ENCODE results near the gene UFD1. TPM values are rescaled to one million over a fixed set of nuclear protein-coding genes. Genes with fewer than 3 reads are reported as not detected.

The UFD1 gene
- total RNA-seq, 1 donor: 44.9 TPM

GRCh38 chr22:19516378-19517170, 37.6 kb upstream of the UFD1 start:
- no peak for DNase-seq (ENCODE audit: low read depth)
- TF ChIP-seq, protein P1, sequence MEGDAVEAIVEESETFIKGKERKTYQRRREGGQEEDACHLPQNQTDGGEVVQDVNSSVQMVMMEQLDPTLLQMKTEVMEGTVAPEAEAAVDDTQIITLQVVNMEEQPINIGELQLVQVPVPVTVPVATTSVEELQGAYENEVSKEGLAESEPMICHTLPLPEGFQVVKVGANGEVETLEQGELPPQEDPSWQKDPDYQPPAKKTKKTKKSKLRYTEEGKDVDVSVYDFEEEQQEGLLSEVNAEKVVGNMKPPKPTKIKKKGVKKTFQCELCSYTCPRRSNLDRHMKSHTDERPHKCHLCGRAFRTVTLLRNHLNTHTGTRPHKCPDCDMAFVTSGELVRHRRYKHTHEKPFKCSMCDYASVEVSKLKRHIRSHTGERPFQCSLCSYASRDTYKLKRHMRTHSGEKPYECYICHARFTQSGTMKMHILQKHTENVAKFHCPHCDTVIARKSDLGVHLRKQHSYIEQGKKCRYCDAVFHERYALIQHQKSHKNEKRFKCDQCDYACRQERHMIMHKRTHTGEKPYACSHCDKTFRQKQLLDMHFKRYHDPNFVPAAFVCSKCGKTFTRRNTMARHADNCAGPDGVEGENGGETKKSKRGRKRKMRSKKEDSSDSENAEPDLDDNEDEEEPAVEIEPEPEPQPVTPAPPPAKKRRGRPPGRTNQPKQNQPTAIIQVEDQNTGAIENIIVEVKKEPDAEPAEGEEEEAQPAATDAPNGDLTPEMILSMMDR (IDR thresholded peaks at IDR 0.05; ENCODE audit: insufficient read depth, low read depth, low read length): no peak
- no peak overlapping the region for H3K4me3 ChIP-seq (ENCODE audit: low read depth, low read length)

DNA sequence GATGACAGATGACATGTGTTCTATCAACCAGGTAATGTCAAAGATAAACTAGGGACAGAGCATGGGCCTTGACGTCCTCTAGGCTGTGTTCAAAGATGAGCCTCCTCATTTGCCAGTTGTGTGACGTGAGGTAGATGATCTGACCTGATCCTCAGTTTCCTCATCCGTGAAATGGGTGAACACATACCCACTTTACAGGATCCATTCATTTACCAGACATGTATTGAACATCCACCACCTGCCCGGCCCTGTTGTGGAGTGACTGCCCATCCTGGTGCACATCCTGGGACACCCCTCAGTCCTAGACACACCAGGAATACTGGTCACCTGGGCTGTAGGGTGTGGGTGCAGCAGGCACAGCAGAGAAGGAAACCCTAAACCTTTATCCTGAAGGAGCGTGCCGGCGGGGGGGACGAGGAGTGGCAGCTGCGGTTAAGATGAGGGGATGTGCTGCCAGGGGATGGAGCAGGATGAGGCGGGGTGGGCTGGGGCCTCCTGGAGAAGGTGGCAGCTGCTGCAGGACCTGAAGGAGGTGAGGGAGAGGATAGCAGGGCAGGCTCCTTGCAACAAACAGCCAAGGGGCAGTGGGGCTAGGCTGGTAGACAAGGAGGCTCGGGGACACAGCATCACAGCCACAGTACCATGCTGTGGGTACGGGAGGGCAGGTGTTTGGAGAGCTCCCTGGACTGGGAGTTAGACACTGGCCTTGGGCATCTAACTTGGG, 36.8 kb upstream of the UFD1 start:
- H3K4me3 ChIP-seq (ENCODE audit: low read depth, low read length): no peak overlapping the region
- no peak for DNase-seq (ENCODE audit: low read depth)
- TF ChIP-seq, protein P1 (IDR thresholded peaks at IDR 0.05; ENCODE audit: insufficient read depth, low read depth, low read length): no peak

DNA sequence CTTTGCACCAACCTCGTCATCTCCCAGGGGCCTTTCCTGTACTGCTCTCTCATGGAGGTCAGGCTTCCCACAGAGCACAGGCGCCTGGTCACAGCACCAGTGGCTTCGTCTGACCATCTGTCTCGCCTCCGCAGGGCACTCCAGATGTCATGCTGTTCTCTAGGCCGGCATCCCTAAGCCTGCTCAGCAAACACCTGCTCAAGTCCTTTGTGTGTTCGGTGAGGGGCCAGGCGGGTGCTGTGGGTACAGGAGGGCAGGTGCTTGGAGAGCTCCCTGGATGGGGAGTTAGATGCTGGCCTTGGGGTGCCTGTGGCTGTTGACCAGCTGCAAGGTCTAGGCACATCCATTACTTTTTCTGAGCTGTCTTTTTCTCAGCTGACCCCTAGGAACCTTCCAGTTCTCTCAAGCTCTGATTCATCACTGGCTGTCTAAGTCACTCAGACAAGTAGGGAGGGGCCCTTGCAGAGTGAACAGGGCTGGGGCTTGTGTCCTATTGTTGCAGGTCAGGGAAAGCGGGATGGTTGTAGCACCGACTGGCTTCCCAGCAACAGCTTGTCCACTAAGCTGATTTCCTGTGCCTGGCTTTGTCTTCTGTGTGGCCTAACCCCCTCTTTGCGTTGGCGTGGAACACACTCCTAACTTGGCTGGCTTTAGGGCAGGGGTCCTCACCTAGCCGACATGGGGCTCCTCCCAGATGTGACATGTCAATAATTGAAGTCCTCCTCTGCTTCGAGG, 36.0 kb upstream of the UFD1 start:
- TF ChIP-seq, protein P1 (IDR thresholded peaks at IDR 0.05; ENCODE audit: insufficient read depth, low read depth, low read length): no peak
- no peak overlapping the region for H3K4me3 ChIP-seq (ENCODE audit: low read depth, low read length)
- no peak for DNase-seq (ENCODE audit: low read depth)

DNA sequence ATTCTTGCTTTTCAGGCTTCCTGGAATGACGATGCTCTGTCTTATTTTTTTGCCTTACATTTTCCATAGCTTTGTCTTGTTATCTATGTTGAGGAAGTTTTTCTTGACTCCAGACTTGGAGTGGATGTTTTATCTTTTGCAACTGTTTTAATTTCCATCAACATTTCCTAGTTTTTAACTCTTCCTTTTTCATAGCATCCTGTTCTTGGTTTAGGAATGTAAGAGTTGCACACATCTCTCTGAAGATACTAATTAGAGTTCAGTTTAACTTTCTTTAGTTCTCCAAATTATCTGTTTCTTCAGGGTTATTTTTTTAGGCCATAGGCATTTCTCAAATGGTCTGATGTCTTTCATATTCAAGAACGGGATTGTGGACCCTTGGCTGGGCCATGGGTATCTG, 34.8 kb upstream of the UFD1 start:
- TF ChIP-seq, protein P1 (IDR thresholded peaks at IDR 0.05; ENCODE audit: insufficient read depth, low read depth, low read length): no peak
- H3K4me3 ChIP-seq (ENCODE audit: low read depth, low read length): no peak overlapping the region
- no peak for DNase-seq (ENCODE audit: low read depth)

DNA sequence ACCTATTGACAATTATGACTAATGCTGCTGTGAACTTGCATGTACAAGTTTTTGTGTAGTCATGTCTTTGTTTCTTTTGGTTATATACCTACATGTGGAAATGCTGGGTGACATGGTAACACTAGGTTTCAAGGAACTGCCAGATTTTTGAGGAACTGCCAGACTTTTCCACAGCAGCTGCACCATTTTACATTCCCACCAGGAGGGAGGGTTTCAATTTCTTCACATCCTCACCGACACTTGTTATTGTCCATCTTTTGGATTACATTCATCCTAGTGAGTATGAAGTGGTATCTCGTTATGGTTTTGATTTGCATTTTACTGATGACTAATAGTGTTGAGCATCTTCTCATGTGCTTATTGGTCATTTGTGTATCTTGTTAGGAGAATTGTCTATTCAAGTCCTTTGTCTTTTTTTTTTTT, 31.9 kb upstream of the UFD1 start:
- TF ChIP-seq, protein P1 (IDR thresholded peaks at IDR 0.05; ENCODE audit: insufficient read depth, low read depth, low read length): no peak
- DNase-seq (ENCODE audit: low read depth): no peak
- H3K4me3 ChIP-seq (ENCODE audit: low read depth, low read length): no peak overlapping the region

DNA sequence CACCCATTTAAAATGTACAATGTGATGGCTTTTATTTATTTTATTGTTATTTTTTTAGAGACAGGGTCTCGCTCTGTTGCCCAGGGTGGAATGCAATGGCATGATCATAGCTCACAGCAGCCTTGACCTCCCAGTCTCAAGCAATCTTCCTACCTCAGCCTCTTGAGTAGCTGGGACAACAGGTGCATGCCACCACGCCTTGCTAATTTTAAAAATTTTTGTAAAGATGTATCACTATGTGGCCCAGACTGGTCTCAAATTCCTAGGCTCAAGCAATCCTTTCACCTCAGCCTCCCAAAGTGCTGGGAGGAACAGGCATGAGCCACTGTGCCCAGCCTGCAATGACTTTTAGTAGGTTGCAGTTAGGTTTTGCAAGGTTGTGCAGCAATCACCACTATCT, 30.9 kb upstream of the UFD1 start:
- no peak for DNase-seq (ENCODE audit: low read depth)
- TF ChIP-seq, protein P1 (IDR thresholded peaks at IDR 0.05; ENCODE audit: insufficient read depth, low read depth, low read length): no peak
- no peak overlapping the region for H3K4me3 ChIP-seq (ENCODE audit: low read depth, low read length)
